Endometrial microvascular endothelial cells (primary cell): Measurements from ENCODE around the gene L2HGDH. TPM values are rescaled to one million over a fixed set of nuclear protein-coding genes. Genes with fewer than 3 reads are reported as not detected.
"Not testable (repeated sequence)": the region's sequence is repeated elsewhere in the genome, so short reads cannot be mapped to it uniquely, and the experiment has no call there.

Experiments
- in situ Hi-C: cut with HindIII; loops from 2 replicates; pipeline ENCODE4 v1.10.0; 2017; ENCODE audit warnings: low sequenced_read_pairs, low pct_unique_long_range_greater_than_20kb; ENCODE audit errors: inconsistent ontology term
- total RNA-seq: library from RNA; depleted of rRNA; stranded (reverse); fragments of >200 nt; gene quantifications from one replicate; pipeline ENCODE4 v1.2.3, GENCODE V29; 2015; ENCODE audit errors: inconsistent ontology term

Gene L2HGDH
- total RNA-seq, 1 donor from 2014 or later = 5.6 TPM

GRCh38 chr14:50342221-50343078 lies 30.4 kb upstream of the L2HGDH start:
- in situ Hi-C loops = loop anchor here (25.0 kb wide), 1 partner anchor 95 kb away; no protein-coding TSS in a partner anchor

DNA sequence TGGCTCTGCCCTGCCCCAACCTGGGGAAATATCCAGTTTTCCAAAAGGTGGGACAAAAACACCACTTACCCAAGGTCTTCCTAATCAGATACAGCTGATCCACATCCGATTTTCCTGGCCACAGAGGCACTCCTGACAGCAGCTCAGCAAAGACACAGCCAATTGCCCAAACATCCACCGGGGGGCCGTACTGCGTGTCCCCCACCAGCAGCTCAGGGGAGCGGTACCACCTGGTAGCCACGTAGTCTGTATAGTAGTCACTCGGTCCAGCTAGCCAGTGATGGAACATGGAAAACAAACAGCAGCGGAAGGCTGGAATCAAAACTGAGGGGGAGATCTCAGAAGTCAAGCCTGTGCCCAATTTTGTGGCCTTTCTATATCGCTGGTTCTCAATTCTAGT lies 28.9 kb upstream of the L2HGDH start:
- in situ Hi-C loops = loop anchor here (25.0 kb wide), 1 partner anchor 96 kb away; no protein-coding TSS in a partner anchor

DNA sequence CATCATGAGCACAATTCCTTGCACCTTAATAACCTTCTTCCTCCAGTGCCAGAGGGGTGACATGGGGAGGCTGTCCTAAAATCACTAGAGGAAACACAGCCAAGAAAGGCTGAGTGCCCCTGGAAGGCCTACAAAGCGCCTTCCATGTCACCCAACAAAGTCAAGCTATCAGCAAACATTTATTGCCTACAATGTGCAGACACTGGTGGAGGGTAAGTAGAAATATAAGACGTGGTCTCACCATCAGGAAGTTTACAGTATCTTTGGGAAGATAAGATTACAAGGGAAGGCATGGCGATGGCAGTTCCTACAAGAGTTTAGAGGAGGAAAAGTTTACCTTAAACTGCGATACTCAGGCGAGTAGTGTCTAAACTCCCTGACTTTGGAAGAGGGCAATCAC lies 28.0 kb upstream of the L2HGDH start:
- in situ Hi-C loops = loop anchor here (25.0 kb wide), 1 partner anchor 97 kb away; no protein-coding TSS in a partner anchor

DNA sequence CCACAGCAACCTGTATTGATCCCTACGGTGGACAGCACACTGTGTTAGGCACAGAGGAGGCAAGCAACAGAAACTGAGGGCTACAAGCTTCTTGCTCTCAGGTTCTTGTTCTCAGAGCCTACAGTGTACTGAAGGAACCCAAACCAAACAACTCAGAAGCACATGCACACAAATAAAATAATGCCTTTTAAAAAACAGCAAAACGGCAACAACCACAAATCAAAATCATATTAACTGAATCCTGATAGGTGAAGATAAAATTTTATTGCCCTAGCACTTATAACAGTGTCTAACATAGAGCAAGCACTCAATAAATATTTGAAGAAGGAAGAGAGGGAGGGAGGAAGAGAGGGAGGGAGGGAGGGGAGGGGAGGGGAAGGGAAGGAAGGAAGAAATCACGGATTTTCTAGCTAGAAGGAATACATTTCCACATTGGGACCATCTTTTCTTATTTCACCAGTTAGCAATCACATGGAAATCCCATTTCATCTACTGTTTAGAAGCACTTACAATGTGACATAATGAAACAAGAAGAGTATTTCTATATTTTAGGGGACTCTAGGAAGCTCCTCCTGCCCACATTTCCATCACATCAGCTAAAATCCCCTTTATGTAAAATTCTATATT lies 27.3 kb upstream of the L2HGDH start:
- in situ Hi-C loops = loop anchor here (10.0 to 25.0 kb wide), 2 partner anchors 98 to 186 kb away; no protein-coding TSS in a partner anchor

DNA sequence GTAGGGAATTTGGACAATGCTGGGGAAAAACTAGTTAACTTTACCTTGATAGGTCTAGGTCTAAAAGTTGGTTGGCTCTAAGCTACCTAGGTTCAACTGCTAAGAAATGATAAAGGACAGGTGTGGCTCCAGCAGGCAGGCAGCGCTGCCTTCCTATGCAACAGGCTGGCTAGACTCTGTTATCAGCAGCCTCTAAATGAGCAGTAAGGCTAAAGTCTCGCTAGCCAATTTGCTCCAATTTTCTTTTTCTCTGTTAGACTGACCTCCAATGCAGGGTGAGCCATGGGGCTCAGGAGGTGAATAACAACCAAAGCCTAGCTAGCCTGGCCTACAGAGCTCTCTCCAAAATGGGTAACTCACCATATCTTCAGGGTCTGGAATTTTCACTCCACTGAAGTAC lies 26.6 kb upstream of the L2HGDH start:
- in situ Hi-C loops = loop anchor here (10.0 to 25.0 kb wide), 2 partner anchors 99 to 186 kb away; no protein-coding TSS in a partner anchor

- in situ Hi-C loops = loop anchor here (10.0 to 25.0 kb wide), 2 partner anchors 101 to 189 kb away; no protein-coding TSS in a partner anchor
These were observed 24.2 kb upstream of the L2HGDH start for GRCh38 chr14:50335989-50336824.

GRCh38 chr14:50335389-50335788 lies 23.4 kb upstream of the L2HGDH start:
- in situ Hi-C loops = loop anchor here (10.0 to 25.0 kb wide), 2 partner anchors 102 to 189 kb away; no protein-coding TSS in a partner anchor

- in situ Hi-C loops = loop anchor here (10.0 to 25.0 kb wide), 2 partner anchors 103 to 191 kb away; no protein-coding TSS in a partner anchor
These were observed 22.2 kb upstream of the L2HGDH start for GRCh38 chr14:50334211-50334610.

DNA sequence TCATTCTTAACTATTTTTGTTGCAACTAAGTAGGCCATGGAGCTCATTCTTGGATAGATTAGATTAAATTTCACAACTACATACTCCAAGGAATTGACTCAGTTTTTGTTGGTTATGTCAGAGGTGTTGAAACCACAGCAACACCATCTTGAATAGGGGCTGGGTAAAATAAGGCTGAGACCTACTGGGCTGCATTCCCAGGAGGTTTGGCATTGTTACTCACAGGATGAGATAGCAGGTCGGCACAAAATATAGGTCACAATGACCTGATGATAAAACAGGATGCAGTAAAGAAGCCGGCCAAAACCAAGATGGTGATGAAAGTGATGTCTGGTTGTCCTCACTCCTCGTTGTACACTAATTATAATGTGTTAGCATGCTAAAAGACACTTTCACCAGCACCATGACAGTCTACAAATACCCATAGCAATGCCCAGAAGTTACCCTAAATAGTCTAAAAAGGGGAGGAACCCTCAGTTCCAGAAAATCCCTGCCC lies 21.0 kb upstream of the L2HGDH start:
- in situ Hi-C loops = loop anchor here (10.0 to 25.0 kb wide), 2 partner anchors 104 to 192 kb away; no protein-coding TSS in a partner anchor

GRCh38 chr14:50331596-50331995 lies 19.6 kb upstream of the L2HGDH start:
- in situ Hi-C loops = loop anchor here (10.0 to 25.0 kb wide), 2 partner anchors 106 to 193 kb away; no protein-coding TSS in a partner anchor

DNA sequence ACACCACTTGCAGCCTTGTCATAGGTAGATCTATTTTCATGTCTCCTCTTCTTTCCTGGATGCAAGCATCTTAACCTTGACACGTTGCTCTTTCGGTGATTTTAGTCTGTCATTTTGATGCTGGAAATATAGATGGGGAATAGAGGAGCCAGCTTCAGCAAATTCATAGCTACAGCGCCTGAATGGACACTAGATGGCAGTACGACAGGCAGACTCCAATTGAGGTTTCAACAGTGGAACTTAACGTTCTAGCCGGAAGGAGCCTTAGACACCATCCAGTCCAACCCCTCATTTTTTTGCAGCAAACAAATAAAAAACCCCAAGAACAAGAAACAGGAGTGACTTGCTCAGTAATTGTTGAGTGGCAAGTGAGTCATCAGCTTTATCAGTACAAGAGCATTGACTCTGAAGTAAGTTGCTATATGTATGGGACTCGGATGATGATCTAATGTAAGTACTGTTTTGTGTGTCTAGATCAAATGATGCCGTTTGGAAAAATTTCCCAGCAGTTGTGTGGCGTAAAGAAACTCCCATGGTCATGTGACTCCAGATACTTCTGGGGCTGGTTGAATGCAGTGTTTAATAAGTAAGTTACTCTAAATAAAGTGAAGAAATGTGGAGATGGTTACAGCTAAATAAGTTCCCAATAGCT lies 9.1 kb upstream of the L2HGDH start:
- in situ Hi-C loops = no loop called here

GRCh38 chr14:50320283-50320682 lies 8.3 kb upstream of the L2HGDH start:
- in situ Hi-C loops = no loop called here

GRCh38 chr14:50319721-50320120 lies 7.7 kb upstream of the L2HGDH start:
- in situ Hi-C loops = no loop called here

DNA sequence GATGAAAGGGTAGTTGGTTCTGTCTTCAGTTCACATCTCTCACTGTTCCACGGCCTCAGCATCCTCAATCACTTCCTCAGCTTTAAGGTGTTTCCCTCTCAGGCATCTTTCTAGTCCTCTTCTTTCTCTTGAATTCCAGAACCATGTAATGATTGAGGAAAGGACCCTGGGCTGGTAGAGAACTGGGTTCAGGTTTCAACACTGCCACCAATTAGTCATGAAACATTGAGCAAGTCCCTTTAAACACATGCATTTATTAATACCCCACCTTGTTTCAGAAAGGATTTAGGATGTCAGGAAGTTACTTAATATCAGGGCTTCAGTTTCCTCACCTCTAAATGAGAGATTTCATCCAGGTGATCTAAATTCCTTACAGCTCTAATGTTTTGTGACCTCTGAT lies 7.3 kb upstream of the L2HGDH start:
- in situ Hi-C loops = no loop called here

DNA sequence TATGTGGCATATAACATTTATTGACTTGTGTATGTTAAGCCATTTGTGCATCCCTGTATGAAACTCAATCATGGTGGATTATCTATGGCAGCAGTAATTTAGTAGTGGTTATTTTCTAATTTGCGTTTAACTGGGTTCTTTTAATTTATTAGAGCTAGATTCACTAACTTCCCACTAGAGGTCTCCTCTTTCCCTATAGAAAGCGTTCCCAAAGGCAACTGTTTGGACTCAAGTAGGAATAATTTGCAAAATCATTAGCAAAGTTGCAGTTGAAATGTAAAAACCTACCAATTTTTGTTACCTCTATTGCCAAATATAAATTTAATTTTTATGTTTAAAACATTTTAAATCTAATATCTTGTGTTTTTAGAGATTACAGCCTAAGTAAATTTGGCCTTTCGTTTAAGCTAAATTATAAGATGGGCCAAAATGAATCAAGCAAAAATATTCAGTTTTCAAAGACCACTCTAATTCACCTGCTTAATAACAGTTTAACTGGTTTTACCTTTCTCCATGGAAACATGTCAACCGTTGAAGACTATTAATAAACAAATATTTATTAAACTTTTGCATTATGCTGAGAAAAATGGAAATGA lies 6.1 kb upstream of the L2HGDH start:
- in situ Hi-C loops = no loop called here

DNA sequence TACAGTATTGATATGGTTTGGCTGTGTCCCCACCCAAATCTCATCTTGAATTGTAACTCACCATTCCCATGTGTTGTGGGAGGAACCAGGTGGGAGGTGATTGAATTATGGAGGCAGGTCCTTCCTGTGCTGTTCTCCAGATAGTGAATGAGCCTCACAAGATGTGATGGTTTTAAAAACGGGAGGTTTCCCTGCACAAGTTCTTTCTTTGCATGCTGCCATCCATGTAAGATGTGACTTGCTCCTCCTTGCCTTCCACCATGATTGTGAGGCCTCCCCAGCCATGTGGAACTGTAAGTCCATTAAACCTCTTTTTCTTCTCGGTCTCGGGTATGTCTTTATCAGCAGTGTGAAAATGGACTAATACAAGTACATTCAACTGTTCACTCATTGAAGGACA lies 2.1 kb upstream of the L2HGDH start:
- in situ Hi-C loops = not testable (repeated sequence)

DNA sequence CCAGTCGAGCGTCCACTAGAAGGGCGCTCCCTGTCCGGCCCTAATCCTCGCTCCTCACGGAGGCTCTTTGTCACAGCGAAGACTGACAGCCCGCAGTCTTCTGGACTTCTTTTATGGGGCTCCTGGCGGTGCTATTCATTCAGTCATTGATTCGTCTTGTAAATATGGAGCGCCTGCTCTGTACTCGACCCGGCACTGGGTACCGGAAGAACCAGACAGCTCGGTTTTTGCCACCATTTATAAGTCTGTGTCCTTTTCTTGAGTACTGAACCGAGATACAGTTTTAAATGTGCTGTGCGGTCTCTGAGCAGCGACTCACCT lies 665 bp upstream of the L2HGDH start:
- in situ Hi-C loops = no loop called here
